AG04449 (cell line): ENCODE data around the gene SH2D6.

Source experiments
- CTCF ChIA-PET: fragments of 350-600 bp; formaldehyde crosslinking; extraction: SDS; loops from one replicate; lab custom pipeline; 2021; ENCODE audit warnings: antibody characterized with exemption; lab: Yijun Ruan, JAX
- POLR2A ChIA-PET: fragments of 400-600, 350-600 bp; formaldehyde crosslinking; extraction: SDS; loops from one replicate; lab custom pipeline; 2020; ENCODE audit warnings: antibody characterized with exemption, inconsistent platforms; lab: Yijun Ruan, JAX
- DNase-seq: peaks from one replicate; pipeline ENCODE4 v3.0.0-alpha.2; 2010; ENCODE audit warnings: low read depth, low spot score
- H3K4me3 ChIP-seq: 2 replicates; pipeline ENCODE4 v1.5.1; 2011; ENCODE audit warnings: low read depth, mild to moderate bottlenecking, control low read depth, low read length
- TF ChIP-seq, protein P1 (sequence below): IDR thresholded peaks from one replicate; pipeline ENCODE4 v1.5.1; 2011; ENCODE audit warnings: mild to moderate bottlenecking, moderate library complexity, low read length, control low read depth, inconsistent platforms; ENCODE audit not compliant: insufficient read depth; ENCODE audit errors: missing control alignments

SH2D6 gene

DNA sequence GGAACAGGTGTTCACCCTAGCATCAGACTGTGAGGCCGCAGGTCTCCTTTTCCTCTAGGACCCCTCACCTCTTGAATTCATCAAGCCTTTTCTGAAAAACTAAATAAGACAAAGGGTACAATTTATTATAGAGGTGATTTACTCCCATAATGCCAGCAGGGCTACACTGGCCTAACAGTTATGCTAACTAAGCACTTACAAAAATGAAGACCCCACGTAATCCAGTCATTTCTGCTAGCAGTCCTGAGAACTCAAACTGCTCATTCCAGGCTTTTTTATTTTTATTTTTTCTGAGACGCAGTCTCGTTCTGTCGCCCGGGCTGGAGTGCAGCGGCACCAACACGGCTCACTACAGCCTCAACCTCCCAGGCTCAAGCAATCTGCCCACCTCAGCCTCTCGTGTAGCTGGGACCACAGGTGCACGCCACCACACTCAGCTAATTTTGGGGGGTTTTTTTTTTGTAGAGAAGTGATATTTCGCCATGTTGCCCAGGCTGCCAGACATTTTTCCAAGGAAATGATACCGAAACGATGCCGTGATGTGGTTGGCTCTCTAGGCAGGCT lies 22.5 kb upstream of the SH2D6 start:
- DNase-seq: no peak
- ChIA-PET CTCF (no interaction called here), POLR2A (no interaction called here)
- TF ChIP-seq, protein P1, sequence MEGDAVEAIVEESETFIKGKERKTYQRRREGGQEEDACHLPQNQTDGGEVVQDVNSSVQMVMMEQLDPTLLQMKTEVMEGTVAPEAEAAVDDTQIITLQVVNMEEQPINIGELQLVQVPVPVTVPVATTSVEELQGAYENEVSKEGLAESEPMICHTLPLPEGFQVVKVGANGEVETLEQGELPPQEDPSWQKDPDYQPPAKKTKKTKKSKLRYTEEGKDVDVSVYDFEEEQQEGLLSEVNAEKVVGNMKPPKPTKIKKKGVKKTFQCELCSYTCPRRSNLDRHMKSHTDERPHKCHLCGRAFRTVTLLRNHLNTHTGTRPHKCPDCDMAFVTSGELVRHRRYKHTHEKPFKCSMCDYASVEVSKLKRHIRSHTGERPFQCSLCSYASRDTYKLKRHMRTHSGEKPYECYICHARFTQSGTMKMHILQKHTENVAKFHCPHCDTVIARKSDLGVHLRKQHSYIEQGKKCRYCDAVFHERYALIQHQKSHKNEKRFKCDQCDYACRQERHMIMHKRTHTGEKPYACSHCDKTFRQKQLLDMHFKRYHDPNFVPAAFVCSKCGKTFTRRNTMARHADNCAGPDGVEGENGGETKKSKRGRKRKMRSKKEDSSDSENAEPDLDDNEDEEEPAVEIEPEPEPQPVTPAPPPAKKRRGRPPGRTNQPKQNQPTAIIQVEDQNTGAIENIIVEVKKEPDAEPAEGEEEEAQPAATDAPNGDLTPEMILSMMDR: no peak
- H3K4me3 ChIP-seq: no peak overlapping the region

DNA sequence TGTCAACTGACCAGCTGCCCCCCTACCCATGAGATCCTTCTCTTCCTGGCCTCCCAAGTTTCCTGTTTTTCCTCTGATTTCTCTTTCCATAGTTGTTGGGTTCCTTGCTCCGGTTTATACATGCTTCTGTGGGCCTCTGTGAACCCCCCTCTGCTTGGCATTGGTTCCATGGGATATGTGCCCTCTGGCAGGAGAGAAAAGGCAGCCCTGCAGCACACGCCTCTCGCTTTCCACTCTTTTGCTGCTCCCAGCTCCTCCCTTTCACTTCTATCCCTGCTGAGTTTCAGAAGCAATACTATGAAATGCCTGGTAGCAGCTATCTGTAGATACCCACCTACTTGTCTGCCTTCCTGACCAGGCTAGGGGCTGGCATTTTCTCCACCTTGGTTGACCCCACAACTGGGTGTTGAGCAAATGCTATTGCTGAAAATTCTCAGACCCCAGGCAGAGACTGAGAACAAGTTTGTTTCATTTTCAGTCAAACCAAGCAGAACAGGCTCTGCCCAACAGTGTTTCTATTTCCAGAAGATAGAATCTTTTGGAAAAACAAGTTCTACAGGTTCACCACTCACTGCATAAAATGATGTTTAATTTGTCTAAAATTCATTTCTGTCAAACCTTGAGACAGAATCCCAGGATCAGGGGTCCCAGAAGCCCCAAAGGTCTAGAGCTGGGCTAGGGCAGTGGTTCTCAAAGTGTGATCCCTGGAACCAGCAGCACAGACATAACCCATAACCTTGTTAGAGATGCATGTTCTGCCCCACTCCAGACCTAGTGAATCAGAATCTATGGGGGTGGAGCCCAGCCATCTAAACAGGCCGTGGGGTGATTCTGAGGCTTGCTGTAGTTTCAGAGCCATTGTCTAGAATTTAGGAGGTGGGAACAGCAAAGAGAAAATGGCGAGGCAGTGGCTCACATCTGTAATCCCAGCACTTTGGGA lies 21.7 kb upstream of the SH2D6 start:
- POLR2A ChIA-PET: no interaction called here
- TF ChIP-seq, protein P1: no peak
- no peak overlapping the region for H3K4me3 ChIP-seq
- CTCF ChIA-PET: interaction anchor here (1.4 kb wide), 1 partner anchor 25 kb away, joined by 3 read pairs; no protein-coding TSS in a partner anchor
- no peak for DNase-seq

DNA sequence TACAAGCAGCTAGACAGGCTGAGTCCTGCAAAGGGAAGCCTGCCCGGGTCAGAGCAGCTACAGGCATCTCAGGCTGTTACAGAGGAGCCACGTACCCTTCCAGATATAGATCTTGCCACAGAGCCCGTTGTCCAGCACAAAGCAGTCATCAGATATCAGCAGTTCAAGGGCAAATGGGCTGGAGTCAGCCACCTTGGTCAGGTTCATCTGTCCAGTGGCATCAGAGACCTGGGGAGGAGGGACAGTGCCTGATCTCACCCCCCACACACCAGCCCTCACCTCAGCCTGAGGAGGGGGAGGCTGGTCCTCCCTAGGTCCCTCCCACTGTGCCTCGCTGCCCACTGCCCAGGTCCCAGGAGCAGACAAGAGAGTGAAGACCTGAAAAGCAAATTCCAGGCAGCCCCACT lies 20.6 kb upstream of the SH2D6 start:
- TF ChIP-seq, protein P1: no peak
- H3K4me3 ChIP-seq: no peak overlapping the region
- CTCF ChIA-PET: interaction anchor here (0.9 to 1.4 kb wide), 2 partner anchors 22 to 23 kb away, joined by 3 read pairs; no protein-coding TSS in a partner anchor
- POLR2A ChIA-PET: no interaction called here
- DNase-seq: no peak

DNA sequence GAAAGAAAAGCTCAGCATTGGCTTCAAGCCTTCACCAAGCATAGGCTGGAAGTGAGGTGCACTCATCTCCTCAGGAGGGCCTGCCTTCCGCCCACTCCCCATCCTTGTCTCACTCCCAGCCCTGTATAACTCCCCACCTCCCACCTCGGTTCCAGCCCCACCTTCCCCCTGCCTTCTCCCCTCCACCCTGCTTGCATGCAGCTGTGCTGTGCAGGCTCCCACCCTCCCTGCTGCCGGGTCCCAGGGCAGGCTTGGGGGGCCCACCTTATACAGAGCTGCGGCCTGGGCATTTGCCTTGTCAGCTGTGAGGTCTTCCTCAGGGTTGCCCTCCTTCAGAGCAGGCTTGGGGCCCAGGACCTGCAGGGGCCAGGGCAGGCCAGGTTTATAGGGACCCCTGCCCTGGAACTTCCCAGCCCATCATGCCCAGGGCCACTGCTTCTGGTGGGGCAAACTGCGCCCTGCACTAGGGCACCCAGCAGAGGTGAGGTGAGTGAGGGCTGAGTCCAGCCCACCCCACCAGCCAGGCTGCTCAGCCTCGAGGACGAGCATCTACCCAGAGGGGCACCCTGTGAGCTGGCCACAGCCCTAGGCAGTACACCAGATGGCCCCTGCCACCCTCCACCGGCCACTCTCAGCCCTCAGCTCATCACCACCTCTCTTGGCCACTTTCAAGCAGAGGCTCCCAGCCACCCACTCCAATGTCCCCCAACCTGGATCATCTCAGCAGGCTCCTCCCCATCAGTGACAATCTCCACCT lies 19.9 kb upstream of the SH2D6 start:
- ChIA-PET CTCF (interaction anchor here (0.9 to 1.4 kb wide), 2 partner anchors 21 to 23 kb away, joined by 3 read pairs; no protein-coding TSS in a partner anchor), POLR2A (no interaction called here)
- TF ChIP-seq, protein P1: no peak
- DNase-seq: no peak
- H3K4me3 ChIP-seq: no peak overlapping the region

DNA sequence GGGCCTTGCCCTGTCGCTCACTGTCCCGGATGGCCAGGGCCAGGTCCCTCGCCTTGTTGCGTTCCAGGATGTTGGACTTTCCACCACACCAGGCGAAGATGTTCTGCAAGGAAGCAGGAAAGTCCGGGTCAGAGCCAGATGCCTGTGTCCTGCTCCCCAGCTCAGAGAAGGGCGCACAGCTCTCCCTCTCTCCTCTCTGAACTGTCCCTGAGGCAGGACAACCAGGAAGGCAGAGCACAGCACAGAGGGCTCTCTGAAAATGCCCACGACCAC lies 19.4 kb upstream of the SH2D6 start:
- no peak overlapping the region for H3K4me3 ChIP-seq
- DNase-seq: no peak
- TF ChIP-seq, protein P1: no peak
- ChIA-PET POLR2A (no interaction called here), CTCF (interaction anchor here (2.2 kb wide), 1 partner anchor 8 kb away, joined by 5 read pairs; no protein-coding TSS in a partner anchor)
